ENCODE data around the gene TMEM171. TPM values are rescaled to one million over a fixed set of nuclear protein-coding genes. Genes with fewer than 3 reads are reported as not detected.

TMEM171 gene
- total and polyA plus RNA-seq, 2 donors from 2014 or later, result 15.4 to 17.7 TPM

- H3K36me3 ChIP-seq (ENCODE audit: control insufficient read depth in 2 of 3, insufficient read depth in 3 of 3, low read length in 3 of 3), result no peaks in the 10 kb centered on the region
- no peak for TF ChIP-seq CTCF (IDR thresholded peaks at IDR 0.05; ENCODE audit: borderline replicate concordance, extremely low read depth, insufficient read depth)
- H3K27me3 ChIP-seq (ENCODE audit: control insufficient read depth, insufficient read depth, low read length), result no peaks in the 10 kb centered on the region
- DNase-seq (peak in 1 of 5 donors; percentile 39), FAIRE-seq (no peak)
- H3K9ac ChIP-seq (ENCODE audit: low read length in 3 of 3), result no peak overlapping the region
- no peak overlapping the region for H3K4me3 ChIP-seq (ENCODE audit: low read length in 3 of 3)
- peaks cover 0 to 28% (median 26%) of the 10 kb centered on the region in 3 donors for H3K4me1 ChIP-seq (ENCODE audit: control insufficient read depth in 2 of 3, insufficient read depth in 2 of 3, low read depth in 1 of 3, low read length in 3 of 3)
- intact Hi-C loops (cut with DNase I), result no loop called here
- peak overlapping the region in 1 of 2 donors; percentile 32 for H3K27ac ChIP-seq (ENCODE audit: low read depth in 2 of 2, low read length in 2 of 2)
- H3K9me3 ChIP-seq (ENCODE audit: control insufficient read depth in 2 of 3, insufficient read depth in 1 of 3, low read length in 3 of 3), result no peaks in the 10 kb centered on the region
Observed at GRCh38 chr5:73151766-73152410, 31.5 kb downstream of the TMEM171 start.

- H3K9ac ChIP-seq (ENCODE audit: low read length in 3 of 3), result no peak overlapping the region
- no peak for FAIRE-seq
Observed at GRCh38 chr5:73152411-73153388, 32.3 kb downstream of the TMEM171 start.

GRCh38 chr5:73153513-73153912 is 33.1 kb downstream of the TMEM171 start:
- Histone ChIP-seq H3K9ac (ENCODE audit: low read length in 3 of 3) (no peak overlapping the region), H3K4me3 (ENCODE audit: low read length in 3 of 3) (no peak overlapping the region), H3K4me1 (ENCODE audit: control insufficient read depth in 2 of 3, insufficient read depth in 2 of 3, low read depth in 1 of 3, low read length in 3 of 3) (peaks cover 0 to 40% (median 33%) of the 10 kb centered on the region in 3 donors), H3K9me3 (ENCODE audit: control insufficient read depth in 2 of 3, insufficient read depth in 1 of 3, low read length in 3 of 3) (no peaks in the 10 kb centered on the region), H3K36me3 (ENCODE audit: control insufficient read depth in 2 of 3, insufficient read depth in 3 of 3, low read length in 3 of 3) (no peaks in the 10 kb centered on the region), H3K27me3 (ENCODE audit: control insufficient read depth, insufficient read depth, low read length) (no peaks in the 10 kb centered on the region), H3K27ac (ENCODE audit: low read depth in 2 of 2, low read length in 2 of 2) (peak overlapping the region in 1 of 2 donors; percentile 39)
- DNase-seq, result no peak
- intact Hi-C loops (cut with DNase I), result no loop called here
- no peak for FAIRE-seq
- TF ChIP-seq CTCF (IDR thresholded peaks at IDR 0.05; ENCODE audit: borderline replicate concordance, extremely low read depth, insufficient read depth), result no peak

More at GRCh38 chr5:73152411-73153388, 32.3 kb downstream of the TMEM171 start:
- H3K27ac ChIP-seq (ENCODE audit: low read depth in 2 of 2, low read length in 2 of 2), result peak overlapping the region in 1 of 2 donors; percentile 32
- H3K27me3 ChIP-seq (ENCODE audit: control insufficient read depth, insufficient read depth, low read length), result no peaks in the 10 kb centered on the region
- TF ChIP-seq CTCF (IDR thresholded peaks at IDR 0.05; ENCODE audit: borderline replicate concordance, extremely low read depth, insufficient read depth), result no peak
- no peak overlapping the region for H3K4me3 ChIP-seq (ENCODE audit: low read length in 3 of 3)
- intact Hi-C loops (cut with DNase I), result no loop called here
- no peaks in the 10 kb centered on the region for H3K9me3 ChIP-seq (ENCODE audit: control insufficient read depth in 2 of 3, insufficient read depth in 1 of 3, low read length in 3 of 3)
- no peak for DNase-seq
- H3K36me3 ChIP-seq (ENCODE audit: control insufficient read depth in 2 of 3, insufficient read depth in 3 of 3, low read length in 3 of 3), result no peaks in the 10 kb centered on the region
- H3K4me1 ChIP-seq (ENCODE audit: control insufficient read depth in 2 of 3, insufficient read depth in 2 of 3, low read depth in 1 of 3, low read length in 3 of 3), result peaks cover 0 to 36% (median 31%) of the 10 kb centered on the region in 3 donors

Data from kidney (tissue), 14 donors.